HepG2 (cell line): ENCODE measurements around the gene P3H2. TPM values are rescaled to one million over a fixed set of nuclear protein-coding genes. Genes with fewer than 3 reads are reported as not detected.

Experiments
- ATAC-seq: fragments of 200-7000 bp; cut with Tn5 transposase; 3 replicates; pipeline ENCODE4 v1.9.1; 2020; ENCODE audit warnings: mild to moderate bottlenecking, moderate library complexity
- BruUV-seq: library from RNA; stranded (reverse); fragments of 400-500 nt; replicated peaks from 2 replicates; lab custom pipeline; 2021; lab: Mats Ljungman, UMichigan
- CTCF ChIA-PET: fragments of 300-600 bp; formaldehyde crosslinking; extraction: SDS; loops from one replicate; lab custom pipeline; 2021; ENCODE audit warnings: low total read pairs, inconsistent platforms, low intra/inter-chr PET ratio; lab: Yijun Ruan, JAX
- POLR2A ChIA-PET: fragments of 350-600 bp; sonication (Branson Sonifier 250); formaldehyde crosslinking; loops from one replicate; lab custom pipeline; 2020; ENCODE audit warnings: antibody characterized with exemption, inconsistent platforms; lab: Yijun Ruan, JAX
- DNase-seq: peaks from one replicate; pipeline ENCODE4 v3.0.0-alpha.2; 2015; ENCODE audit warnings: low spot score
- FAIRE-seq: peaks from 3 replicates; lab custom pipeline; 2011; peaks lifted over from hg19 to GRCh38; lab: Jason Lieb, UNC
- H2AFZ ChIP-seq: one replicate; pipeline ENCODE4 v1.6.1; 2011; ENCODE audit warnings: low read length, inconsistent platforms
- H3K27ac ChIP-seq: fragments of 300-600 bp; 3 replicates; pipeline ENCODE4 v1.8.0; 2011; ENCODE audit warnings: mixed run types, mild to moderate bottlenecking, mixed read lengths, low read length, inconsistent platforms; ENCODE audit not compliant: insufficient read depth; ENCODE audit errors: extremely low read length
- H3K27me3 ChIP-seq, 2 experiments: fragments of 200-600 bp in 1 of 2; 2 replicates in 1 of 2; 3 replicates in 1 of 2; pipeline versions ENCODE4 v1.6.0 to v1.8.0; 2011; ENCODE audit warnings: low read length in 2 of 2, mild to moderate bottlenecking in 2 of 2, moderate library complexity in 2 of 2, inconsistent platforms in 1 of 2; ENCODE audit not compliant: insufficient read depth in 2 of 2, control insufficient read depth in 1 of 2
- H3K36me3 ChIP-seq, 2 experiments: fragments of 200-600 bp in 1 of 2; replicated peaks in 1 of 2; 2 replicates in 1 of 2; 3 replicates in 1 of 2; pipeline versions ENCODE4 v1.5.1 to v1.8.0; 2011; ENCODE audit warnings: low read length in 2 of 2, inconsistent platforms in 1 of 2; ENCODE audit not compliant: insufficient read depth in 2 of 2, control insufficient read depth in 1 of 2
- H3K4me1 ChIP-seq: 2 replicates; pipeline ENCODE4 v1.5.1; 2012; ENCODE audit warnings: low read length, inconsistent platforms; ENCODE audit not compliant: insufficient read depth
- H3K4me2 ChIP-seq: 2 replicates; pipeline ENCODE4 v1.6.0; 2011; ENCODE audit warnings: low read depth, low read length, inconsistent platforms
- H3K4me3 ChIP-seq, 3 experiments: fragments of 200-600 bp in 1 of 3; sonication (generic), shearing (Covaris generic) in 1 of 3; replicated peaks in 1 of 3; 2 replicates each; pipeline ENCODE4 v1.5.1; 2011 to 2016; ENCODE audit warnings: low read length in 3 of 3, inconsistent platforms in 2 of 3, low read depth in 2 of 3, mild to moderate bottlenecking in 2 of 3, control low read depth in 1 of 3, mixed read lengths in 1 of 3; ENCODE audit not compliant: insufficient read depth in 1 of 3
- H3K79me2 ChIP-seq: one replicate; pipeline ENCODE4 v1.6.1; 2011; ENCODE audit warnings: low read length, inconsistent platforms; ENCODE audit not compliant: insufficient read depth
- H3K9ac ChIP-seq: 2 replicates; pipeline ENCODE4 v1.6.0; 2011; ENCODE audit warnings: mild to moderate bottlenecking, low read depth, low read length, inconsistent platforms; ENCODE audit not compliant: insufficient read depth
- H3K9me3 ChIP-seq: 2 replicates; pipeline ENCODE4 v1.5.1; 2012; ENCODE audit warnings: mild to moderate bottlenecking, low read length
- H4K20me1 ChIP-seq: 2 replicates; pipeline ENCODE4 v1.6.0; 2011; ENCODE audit warnings: inconsistent platforms, mild to moderate bottlenecking, low read length, moderate library complexity; ENCODE audit not compliant: insufficient read depth
- PITX1 ChIP-seq: sonication (generic); formaldehyde crosslinking; IDR thresholded peaks from 2 replicates; pipeline ENCODE4 v1.5.1; 2020; ENCODE audit warnings: mild to moderate bottlenecking, missing genetic modification reagents
- ZNF264 ChIP-seq: sonication (generic); formaldehyde crosslinking; IDR thresholded peaks from 2 replicates; pipeline ENCODE4 v1.4.0; 2020; ENCODE audit warnings: missing genetic modification reagents
- ZNF746 ChIP-seq: sonication (generic); formaldehyde crosslinking; IDR thresholded peaks from 2 replicates; pipeline ENCODE4 v1.8.0; 2022; ENCODE audit warnings: mild to moderate bottlenecking, missing genetic modification reagents
- WGBS: methylation state at CpG from one replicate; pipeline ENCODE4 v1.1.6; 2017; ENCODE audit warnings: low lambda C conversion rate; 5-methylcytosine and 5-hydroxymethylcytosine counted together
- in situ Hi-C: cut with HindIII; loops from 2 replicates; pipeline ENCODE4 v1.10.0; 2017; ENCODE audit warnings: low pct_unique_long_range_greater_than_20kb; ENCODE audit not compliant: extremely low pct_ligation_motif_present
- intact Hi-C: fragments of 100-400 bp; cut with micrococcal nuclease; formaldehyde crosslinking; loops from one replicate; pipeline ENCODE4 v1.10.0; 2022; ENCODE audit not compliant: unreplicated experiment
- polyA plus RNA-seq, 8 experiments: library from polyadenylated mRNA; depleted of rRNA in 3 of 8; stranded (reverse) in 7 of 8; unstranded in 1 of 8; fragments of >200 nt; fragmentation: Illumina TruSeq in 4 of 8; extraction: Trizol in 4 of 8; gene quantifications; 2 replicates each; pipeline versions ENCODE4 v1.2.1 to v1.2.3, GENCODE V29; 2011 to 2016; ENCODE audit warnings: low read depth in 4 of 8, missing spikeins in 1 of 8, mixed read lengths in 1 of 8; ENCODE audit not compliant: insufficient read depth in 1 of 8
- total RNA-seq, 5 experiments: library from RNA; depleted of rRNA; stranded (reverse); fragments of >200 nt; fragmentation: Illumina TruSeq; extraction: Trizol; gene quantifications; 2 replicates each; pipeline ENCODE4 v1.2.3, GENCODE V29; 2016; ENCODE audit warnings: low read depth in 1 of 5
- TF ChIP-seq, protein P1 (sequence below): sonication (generic); formaldehyde crosslinking; IDR thresholded peaks from 2 replicates; pipeline ENCODE4 v1.8.1; 2023; ENCODE audit warnings: missing genetic modification reagents, mild to moderate bottlenecking, borderline replicate concordance
- TF ChIP-seq, protein P2 (sequence below): sonication (generic); formaldehyde crosslinking; IDR thresholded peaks from 2 replicates; pipeline ENCODE4 v1.4.0; 2020; ENCODE audit warnings: mild to moderate bottlenecking, missing genetic modification reagents

Gene P3H2
- total and polyA plus RNA-seq, 2 of the 13 experiments (the other 11 are each of a cell fraction or from before 2014, with no cell fraction given), result not detected

- TF ChIP-seq, protein P1, sequence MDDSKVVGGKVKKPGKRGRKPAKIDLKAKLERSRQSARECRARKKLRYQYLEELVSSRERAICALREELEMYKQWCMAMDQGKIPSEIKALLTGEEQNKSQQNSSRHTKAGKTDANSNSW, result no peak
These were observed 165.7 kb downstream of the P3H2 start (continued) for GRCh38 chr3:189954733-189955665.

DNA sequence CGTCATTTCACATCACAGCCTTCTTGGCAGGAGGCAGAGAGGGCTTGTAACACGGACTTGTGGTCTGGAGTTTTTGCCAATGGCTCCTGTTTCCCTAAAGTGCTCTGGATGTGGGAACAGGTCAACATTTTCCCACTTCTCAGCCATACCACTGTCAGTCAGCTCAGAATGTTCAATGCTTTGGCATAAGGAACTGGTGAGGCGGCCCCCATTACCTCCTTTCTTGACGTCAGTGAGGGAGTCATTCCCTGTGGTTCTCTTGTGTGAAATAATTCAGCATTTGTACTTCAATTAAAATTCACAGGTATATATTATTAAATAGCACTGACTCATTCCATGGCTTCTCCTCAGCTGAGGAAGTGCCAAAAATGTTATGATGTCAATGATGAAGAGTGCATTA lies 167.1 kb downstream of the P3H2 start:
- no TSS peak for BruUV-seq
- intact Hi-C loops, result no loop called here
- no peaks in the 10 kb centered on the region for H3K36me3 ChIP-seq

More for the DNA sequence above, 167.1 kb downstream of the P3H2 start:
- Histone ChIP-seq H4K20me1 (no peaks in the 10 kb centered on the region), H3K4me2 (no peak overlapping the region), H3K27me3 (no peaks in the 10 kb centered on the region), H2AFZ (no peak overlapping the region), H3K9ac (no peak overlapping the region), H3K9me3 (no peaks in the 10 kb centered on the region), H3K4me3 (no peak overlapping the region), H3K27ac (no peak overlapping the region), H3K79me2 (no peaks in the 10 kb centered on the region), H3K4me1 (peaks cover 8% of the 10 kb centered on the region; the same call in 1 of the 2 replicates)
- ChIA-PET POLR2A (no interaction called here), CTCF (no interaction called here)
- FAIRE-seq, result no peak
- TF ChIP-seq PITX1, result no peak
- TF ChIP-seq ZNF264 (CRISPR knock-in tag), result no peak
- TF ChIP-seq, protein P2, sequence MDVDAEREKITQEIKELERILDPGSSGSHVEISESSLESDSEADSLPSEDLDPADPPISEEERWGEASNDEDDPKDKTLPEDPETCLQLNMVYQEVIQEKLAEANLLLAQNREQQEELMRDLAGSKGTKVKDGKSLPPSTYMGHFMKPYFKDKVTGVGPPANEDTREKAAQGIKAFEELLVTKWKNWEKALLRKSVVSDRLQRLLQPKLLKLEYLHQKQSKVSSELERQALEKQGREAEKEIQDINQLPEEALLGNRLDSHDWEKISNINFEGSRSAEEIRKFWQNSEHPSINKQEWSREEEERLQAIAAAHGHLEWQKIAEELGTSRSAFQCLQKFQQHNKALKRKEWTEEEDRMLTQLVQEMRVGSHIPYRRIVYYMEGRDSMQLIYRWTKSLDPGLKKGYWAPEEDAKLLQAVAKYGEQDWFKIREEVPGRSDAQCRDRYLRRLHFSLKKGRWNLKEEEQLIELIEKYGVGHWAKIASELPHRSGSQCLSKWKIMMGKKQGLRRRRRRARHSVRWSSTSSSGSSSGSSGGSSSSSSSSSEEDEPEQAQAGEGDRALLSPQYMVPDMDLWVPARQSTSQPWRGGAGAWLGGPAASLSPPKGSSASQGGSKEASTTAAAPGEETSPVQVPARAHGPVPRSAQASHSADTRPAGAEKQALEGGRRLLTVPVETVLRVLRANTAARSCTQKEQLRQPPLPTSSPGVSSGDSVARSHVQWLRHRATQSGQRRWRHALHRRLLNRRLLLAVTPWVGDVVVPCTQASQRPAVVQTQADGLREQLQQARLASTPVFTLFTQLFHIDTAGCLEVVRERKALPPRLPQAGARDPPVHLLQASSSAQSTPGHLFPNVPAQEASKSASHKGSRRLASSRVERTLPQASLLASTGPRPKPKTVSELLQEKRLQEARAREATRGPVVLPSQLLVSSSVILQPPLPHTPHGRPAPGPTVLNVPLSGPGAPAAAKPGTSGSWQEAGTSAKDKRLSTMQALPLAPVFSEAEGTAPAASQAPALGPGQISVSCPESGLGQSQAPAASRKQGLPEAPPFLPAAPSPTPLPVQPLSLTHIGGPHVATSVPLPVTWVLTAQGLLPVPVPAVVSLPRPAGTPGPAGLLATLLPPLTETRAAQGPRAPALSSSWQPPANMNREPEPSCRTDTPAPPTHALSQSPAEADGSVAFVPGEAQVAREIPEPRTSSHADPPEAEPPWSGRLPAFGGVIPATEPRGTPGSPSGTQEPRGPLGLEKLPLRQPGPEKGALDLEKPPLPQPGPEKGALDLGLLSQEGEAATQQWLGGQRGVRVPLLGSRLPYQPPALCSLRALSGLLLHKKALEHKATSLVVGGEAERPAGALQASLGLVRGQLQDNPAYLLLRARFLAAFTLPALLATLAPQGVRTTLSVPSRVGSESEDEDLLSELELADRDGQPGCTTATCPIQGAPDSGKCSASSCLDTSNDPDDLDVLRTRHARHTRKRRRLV (CRISPR knock-in tag), result no peak
- TF ChIP-seq ZNF746 (CRISPR knock-in tag), result no peak
- WGBS, result 33% methylated on average over 3 of the region's 4 CpGs
- no peak for ATAC-seq
- DNase-seq, result no peak
- in situ Hi-C loops, result loop anchor here (25.0 kb wide), 2 partner anchors 459 to 734 kb away; no protein-coding TSS in a partner anchor
